TTC549 (cell line): ENCODE results near the gene ABI1.

ENCODE experiments used
- FAIRE-seq: peaks from 2 replicates; lab custom pipeline; 2012; peaks lifted over from hg19 to GRCh38; lab: Jason Lieb, UNC

Gene ABI1

DNA sequence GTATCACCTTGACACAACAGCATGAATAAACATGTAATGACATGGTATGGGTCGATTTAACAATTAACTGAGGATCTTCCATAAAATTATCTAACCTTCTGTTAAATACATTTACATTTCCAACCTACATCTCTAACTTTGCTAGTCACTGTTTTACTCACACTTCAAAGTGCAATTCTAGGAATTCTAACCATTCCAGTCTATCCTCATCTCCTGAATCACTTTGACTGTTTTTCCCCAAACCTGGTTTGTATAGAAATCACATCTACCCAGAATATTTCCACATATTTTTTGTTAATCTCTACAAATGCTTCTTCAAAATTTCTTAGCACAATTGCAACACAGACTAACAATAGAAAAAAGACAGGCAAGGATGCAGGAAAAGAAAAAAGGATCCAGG lies 6.2 kb downstream of the ABI1 start:
- no peak for FAIRE-seq

DNA sequence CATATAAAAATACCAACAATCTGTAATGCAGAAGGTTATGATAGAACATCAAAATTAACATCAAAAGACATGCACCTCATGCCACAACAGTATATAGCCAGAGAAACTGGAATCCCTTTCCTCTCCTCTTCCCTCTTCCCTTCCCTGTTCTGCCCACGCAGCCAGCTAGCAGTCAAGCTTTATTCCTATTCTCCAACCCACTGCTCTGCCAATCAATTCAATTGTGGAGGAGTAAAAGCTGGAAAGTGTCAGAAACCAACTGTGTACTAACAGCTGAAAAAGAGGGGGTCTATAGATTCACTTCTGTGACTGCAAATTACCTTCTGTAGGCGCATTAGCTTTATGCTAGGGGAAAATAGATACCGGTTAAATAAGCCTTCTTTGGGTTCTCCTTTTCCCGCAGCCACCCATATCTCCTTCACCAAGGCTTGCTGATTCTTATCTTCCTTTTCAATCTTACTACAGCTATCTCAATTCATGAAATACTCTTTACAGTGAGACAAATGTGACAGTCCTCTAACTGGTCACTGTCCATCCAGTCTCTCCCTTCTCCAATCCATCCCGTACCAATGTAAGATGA lies 16.3 kb downstream of the ABI1 start:
- FAIRE-seq: no peak

DNA sequence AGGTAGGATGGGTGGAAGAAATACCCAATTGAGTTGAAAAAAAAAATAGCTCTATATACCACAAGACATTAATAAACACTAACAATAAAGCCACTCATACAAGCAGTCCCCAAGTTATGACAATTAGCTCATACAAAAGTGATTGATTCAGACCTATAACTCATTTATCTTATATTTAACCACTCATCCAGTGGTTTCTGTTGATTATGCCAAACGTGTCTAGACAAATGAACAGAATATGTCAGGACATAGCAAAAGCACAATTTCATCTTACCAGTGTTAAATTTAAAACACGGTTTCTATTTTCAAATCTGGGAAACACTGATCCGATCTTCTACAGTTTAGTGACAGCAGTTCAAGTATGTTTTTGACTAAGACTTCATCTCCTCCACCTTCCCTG lies 17.0 kb downstream of the ABI1 start:
- FAIRE-seq: no peak

DNA sequence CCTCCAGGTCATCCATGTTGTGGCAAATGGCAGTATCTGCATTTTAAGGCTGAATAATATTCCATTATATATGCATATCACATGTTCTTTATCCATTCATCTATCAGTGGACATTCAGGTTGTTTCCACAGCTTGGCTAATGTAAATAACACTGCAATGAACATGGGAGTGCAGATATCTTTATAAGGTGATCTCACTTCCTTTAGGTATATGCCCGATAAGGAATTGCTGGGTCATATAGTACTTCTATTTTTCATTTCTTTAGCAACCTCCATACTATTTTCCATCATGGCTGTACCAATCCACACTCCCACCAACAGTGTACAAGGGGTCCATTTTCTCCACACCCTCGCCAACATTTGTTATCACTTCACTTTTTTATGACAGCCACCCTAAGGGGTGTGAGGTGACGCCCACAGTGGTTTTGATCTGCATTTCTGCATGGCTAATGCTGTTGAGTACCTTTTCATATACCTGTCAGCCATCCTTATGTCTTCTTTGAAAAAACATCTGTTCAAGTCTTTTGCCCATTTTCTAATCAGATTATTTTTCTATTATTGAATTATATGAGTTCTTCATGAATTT lies 18.9 kb downstream of the ABI1 start:
- no peak for FAIRE-seq

DNA sequence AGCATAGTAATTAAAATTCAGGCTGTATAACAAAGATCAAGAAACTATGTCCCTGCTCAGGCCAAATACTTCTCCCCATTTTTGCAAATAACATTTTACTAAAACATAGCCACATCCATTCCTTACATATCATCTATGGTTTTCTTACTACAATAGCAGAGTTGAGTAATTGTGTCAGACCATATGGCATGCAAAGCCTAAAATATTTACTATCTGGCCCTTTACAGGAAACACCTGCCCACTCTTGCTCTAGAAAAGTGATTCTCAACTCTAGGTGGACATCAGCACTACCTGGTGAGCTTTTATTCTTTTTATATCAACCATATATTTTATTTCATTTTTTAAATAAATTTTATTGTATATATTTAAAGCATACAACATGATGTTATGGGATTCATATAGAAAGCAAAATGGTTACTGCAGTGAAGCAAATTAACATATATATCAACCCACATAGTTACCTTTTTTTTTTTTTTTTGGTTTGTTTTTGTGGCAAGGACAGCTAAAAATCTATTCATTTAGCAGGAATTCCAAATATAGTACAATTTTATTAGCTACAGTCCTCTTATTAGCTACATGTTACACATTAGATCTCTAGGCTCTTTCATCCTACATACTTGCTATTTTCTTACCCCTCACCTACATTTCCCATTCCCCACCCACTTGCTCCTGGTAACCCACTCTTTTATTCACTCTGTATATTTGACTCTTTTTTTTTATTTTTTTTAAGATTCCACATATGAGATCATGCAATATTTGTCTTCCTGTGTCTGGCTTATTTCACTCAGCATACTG lies 19.6 kb downstream of the ABI1 start:
- no peak for FAIRE-seq

DNA sequence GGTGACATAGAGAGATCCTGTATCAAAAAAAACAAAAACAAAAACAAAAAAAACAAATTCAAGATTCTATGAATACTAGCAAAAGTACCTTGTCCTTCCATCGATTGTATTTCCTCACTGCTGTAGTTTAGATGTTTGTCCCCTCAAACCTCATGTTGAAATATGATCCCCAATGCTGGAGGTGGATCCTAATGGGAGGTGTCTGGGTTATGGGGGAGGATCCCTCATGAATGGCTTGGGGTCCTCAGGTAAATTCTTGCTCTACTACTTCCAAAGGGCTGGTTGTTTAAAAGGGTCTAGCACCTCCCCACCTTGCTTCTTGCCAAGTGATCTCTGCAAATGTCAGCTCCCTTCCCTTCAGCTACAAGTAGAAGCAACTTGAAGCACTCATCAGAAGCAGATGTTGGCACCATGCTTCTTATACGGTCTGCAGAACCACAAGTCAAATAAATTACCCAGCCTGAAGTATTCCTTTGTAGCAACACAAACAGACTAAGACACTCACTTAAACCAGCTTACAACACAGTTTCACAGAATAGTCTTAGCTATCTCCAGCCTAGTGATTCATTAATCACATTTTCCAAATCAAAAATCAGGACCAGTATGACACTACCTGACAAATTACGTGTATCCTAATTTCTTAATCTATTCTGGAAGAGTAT lies 20.7 kb downstream of the ABI1 start:
- no peak for FAIRE-seq

DNA sequence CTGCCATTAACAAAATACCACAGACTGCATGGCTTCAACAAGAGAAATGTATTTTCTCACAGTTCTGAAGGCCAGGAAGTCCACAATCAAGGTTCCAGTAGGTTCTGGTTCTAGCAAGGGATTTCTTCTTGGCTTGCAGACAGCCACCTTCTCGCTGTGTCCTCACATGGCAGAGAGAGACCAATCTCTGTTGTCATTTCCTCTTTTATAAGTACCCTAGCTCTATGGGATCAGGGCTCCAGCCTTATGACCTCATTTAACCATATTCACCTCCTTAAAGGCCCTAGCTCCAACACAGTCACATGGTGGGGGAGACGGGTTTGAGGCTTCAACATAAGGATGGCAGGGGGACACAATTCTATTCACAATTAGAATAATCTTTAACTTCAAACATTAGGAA lies 23.6 kb downstream of the ABI1 start:
- FAIRE-seq: no peak

DNA sequence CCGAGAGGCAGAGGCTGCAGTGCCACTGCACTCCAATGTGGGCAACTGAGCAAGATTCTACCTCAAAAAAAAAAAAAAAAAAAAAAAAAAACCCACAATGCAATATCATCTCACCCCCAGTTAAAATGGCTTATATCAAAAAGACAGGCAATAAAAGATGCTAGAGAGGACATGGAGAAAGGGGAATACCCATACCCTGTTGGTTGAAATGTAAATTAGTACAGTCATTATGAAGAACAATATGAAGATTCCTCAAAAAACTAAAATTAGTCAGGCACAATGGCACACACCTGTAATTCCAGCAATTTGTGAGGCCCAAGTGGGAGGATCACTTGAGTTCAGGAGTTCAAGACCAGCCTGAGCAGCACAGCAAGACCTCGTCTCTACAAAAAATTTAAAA lies 25.7 kb downstream of the ABI1 start:
- no peak for FAIRE-seq

DNA sequence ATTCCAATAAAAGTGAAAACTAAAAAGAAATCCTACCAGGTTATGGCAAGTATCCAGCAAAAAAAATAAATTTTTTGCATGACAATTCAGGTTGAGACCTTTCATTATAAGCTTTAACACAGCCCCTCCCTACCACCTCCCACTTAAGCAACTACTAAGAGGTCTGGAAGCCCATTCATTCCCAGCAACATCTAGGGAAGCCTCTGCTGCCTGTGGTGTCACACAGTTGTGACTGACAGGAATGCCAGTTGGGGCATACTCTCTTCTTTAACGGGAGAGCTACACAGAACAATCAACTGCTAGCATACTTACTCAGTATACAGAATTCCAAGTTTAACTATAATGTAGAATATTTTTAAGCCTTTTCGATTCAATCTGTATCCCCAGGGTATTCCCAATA lies 27.8 kb downstream of the ABI1 start:
- no peak for FAIRE-seq

DNA sequence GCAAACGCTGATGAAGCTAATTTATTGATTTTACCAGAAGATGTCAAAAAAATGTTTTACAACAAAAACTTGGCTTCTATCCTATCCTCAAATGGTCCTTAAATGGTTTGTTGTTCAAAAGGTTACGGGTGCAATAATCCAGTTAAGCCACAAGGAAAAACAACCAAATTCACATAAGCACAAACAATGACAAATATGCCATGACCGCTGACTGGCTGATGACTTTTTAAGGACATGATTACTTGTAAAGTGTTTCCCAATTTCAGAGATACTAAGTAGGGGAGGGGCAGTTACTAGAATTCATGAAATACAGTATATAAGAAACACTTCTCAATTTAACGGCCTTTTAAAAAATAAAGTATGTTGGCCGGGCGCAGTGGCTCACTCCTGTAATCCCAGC lies 28.8 kb downstream of the ABI1 start:
- FAIRE-seq: no peak

DNA sequence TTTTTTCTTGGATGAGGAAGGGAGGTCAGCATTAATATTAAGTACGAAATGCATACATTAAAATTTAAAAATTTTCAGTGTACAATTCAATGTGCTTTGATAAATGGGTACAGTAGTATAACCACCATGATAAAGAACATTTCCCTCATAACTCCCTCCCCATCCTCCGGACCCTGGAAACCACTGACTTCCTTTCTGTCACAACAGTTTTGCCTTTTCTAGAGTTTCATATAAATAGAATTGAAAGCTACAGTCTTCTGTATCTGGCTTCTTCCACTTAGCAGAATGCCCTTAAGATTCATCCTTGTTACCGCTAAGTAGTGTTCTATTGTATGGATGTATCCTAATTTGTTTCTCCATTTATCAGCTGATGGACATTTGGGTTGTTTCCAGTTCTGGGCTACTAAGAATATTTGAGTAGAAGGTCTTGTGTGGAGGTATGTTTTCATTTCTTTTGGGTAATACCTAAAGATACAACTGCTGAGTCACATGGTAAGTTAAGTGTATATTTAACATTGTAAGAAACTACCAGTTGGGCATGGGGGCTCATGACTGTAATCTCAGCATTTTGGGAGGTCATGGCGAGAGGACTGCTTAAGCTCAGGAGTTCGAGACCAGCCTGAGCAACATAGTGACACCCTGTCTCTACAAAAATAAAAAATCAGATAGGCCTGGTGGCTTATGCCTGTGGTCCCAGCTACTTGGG lies 30.8 kb downstream of the ABI1 start:
- no peak for FAIRE-seq

DNA sequence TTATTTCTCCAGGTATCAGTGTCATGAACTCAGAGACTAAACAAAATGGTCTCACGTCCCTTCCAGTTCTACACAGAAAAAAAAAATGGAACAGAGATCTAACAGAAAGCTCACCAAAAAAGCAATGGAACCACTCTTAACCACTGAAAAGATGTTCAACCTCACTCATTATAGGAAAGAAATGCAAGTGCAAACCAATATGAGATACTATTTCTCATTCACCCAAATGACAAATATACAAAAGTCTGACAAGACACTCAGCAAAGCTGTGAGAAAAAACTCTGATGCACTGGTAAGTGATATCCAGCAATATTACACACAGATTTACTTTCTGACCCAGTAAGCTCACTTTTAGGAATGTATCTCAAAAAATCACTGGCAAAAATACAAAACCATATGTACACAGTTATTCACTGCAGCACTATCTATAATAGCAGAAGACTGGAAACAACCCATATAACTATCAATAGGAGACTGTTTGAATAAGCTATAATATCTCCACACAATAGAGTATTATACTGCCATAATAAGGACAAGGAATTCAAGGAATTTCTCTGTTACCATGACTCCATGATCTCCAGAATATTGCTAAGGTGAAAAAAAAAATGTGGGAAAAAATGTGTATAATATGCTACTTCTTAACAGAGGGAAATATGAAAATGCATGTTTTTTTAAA lies 36.6 kb downstream of the ABI1 start:
- FAIRE-seq: no peak

DNA sequence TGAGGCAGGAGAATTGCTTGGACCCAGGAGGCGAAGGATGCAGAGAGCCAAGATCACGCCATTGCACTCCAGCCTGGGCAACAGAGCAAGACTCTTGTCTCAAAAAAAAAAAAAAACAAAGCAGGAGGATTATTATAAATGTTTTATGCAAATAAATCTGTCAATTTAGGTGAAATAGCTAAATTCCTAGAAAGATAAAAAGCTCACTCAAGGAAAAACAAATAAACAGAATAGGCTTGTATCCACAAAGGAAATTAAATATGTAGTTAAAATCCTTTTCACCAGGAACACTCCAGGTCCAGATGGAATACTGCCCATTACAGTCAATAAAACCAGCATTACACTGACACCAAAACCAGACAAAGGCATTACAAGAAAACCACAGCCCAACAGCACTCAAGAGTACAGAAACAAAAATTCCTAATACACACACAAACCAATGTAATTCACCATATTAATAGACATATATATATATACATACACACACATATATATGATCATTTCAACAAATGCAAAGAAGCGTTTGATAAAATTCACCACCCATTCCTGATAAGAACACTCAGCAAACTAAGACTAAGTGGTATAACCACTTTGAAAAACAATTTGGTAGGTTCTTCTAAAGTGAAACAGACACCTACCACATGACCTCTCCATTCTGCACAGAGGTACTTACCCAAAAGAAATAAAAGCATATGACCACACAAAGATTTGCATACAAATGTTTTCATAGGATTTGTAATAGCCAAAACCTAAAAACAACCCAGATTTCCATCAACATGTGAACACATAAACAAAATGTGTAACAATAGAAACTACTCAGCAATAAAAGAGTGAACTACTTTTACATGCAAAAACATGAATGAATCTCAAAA lies 38.8 kb downstream of the ABI1 start:
- no peak for FAIRE-seq

DNA sequence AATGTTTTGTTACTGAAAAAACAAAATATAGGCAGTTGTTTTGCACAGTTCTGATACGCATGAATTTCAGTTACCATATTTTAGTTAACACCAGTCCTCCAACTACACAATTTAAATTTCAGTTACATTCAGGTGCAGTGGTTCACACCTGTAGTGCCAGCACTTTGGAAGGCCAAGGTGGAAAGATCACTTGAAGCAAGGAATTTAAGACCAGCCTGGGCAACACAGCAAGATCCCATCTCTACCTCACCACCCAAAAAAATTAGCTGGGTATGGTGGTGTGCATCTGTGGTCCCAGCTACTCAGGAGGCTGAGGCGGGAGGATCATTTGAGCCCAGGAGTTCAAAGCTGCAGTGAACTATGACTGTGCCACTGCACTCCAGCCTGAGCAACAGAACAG lies 45.3 kb downstream of the ABI1 start:
- FAIRE-seq: no peak

DNA sequence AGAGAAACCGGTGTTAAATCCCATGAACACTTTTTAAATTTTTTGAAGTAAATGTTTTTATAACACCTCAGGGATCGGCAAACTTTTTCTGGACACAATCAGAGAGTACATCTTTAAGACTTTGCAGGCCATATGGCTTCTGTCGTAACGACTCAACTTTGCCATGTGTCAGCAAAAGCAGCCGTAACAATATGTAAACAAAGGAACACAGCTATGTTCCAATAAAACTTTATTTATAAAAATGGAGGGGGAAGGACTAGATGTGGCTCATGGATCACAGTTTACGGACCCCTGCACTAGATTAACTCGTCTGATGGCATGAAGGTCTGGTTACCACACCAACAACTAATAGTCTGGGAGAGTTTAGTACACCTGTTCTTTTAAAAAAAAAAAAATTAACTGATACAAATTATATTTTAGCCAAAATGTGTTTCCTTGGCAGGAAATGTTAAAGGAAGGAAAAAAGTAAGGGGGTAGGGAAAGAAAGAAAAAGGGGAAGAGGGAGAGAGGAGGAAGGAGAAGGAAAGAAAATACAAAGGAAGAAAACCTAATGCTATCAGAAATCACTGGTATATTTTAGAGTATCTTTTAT lies 50.2 kb downstream of the ABI1 start:
- FAIRE-seq: no peak

DNA sequence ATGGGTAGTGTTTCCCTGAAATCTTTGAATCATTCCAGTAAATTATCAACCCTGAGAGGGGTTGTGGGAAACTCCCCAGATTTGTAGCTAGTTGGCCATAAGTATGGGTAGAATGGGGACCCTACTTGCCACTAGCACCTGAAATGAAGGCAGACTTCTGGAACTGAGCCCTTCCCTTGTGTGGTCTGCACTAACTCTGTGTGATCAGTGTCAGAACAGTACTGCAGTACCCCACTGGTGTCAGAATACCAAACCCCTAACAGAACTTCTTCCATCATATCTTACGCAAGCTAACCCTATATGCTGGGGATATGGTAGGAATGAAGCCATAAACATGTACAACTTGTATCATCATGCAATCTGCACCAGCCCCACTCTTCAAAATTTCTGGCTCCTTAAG lies 50.8 kb downstream of the ABI1 start:
- no peak for FAIRE-seq

DNA sequence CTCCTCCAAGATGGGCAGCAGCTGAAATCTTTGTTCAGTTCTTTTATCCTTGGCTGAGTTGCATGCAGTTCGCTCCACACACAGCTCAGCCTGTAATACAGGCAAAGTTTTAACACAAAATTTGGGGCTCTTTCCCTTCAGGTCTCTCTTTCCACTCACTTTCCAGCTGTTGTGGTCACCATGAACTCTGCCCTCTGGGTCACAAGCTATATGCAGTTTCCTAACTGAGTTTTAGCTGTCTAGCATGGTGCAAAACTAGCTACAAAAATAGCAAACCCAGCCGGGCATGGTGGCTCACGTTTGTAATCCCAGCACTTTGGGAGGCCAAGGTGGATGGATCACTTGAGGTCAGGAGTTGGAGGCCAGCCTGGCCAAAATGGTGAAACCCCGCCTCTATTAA lies 53.2 kb downstream of the ABI1 start:
- FAIRE-seq: no peak

DNA sequence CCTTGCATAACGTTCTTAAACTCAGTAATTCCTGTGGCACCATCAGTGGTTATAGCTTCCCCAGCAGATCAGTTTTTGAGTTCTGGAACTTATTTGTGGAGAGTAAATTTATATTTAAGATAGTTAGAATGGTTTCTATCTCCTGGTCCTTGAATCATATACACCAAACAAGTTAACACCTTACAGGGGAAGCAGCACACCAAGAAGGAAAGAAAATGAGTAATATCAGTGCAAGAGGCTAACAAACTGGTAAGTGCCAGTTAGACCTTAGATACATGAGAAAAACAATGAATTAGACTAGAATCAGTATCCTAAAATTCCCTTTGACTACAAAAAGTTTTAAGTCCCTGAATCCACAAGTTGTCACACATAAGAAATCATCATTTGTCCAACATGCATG lies 54.2 kb downstream of the ABI1 start:
- no peak for FAIRE-seq

DNA sequence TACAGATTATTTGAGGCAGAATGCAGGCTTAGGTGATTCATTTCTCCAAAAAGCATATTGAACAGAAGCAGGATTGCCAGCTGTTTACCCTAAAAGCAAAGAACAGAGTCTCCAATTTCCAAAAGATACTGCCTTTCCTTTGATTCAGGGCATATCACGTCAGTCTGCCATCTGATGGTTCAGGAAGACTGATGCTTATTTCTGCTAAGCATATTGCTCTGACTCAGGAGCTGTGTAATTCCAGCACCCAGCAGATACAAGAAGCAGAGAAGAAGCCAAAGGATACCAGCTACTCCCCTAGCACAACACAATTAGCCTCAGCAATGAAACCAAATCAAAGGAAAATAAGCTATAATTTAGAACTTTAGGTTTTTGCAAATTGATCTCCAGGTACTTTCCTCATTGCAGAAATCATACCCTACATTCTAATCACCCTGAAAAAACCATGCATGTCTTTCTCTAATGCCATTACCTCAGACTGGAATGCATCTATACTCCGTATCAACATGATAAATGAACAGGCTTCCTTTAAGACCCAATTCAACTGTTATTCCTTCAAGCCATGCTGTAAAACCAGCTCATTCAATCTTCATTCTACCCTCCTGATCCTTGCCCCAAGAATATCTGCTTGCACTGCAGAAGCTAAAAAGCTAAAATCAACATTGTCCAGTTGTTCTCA lies 55.1 kb downstream of the ABI1 start:
- no peak for FAIRE-seq
